Transverse colon (tissue), 4 donors: Measurements from ENCODE around the gene ZBTB40. TPM values are rescaled to one million over a fixed set of nuclear protein-coding genes. Genes with fewer than 3 reads are reported as not detected.

Experiments used
- DNase-seq: peaks from one replicate; pipeline ENCODE4 v3.0.0-alpha.2; 2019
- H3K27ac ChIP-seq, 4 donors: fragments of 200-600 bp; sonication (generic); 2 replicates each; pipeline ENCODE4 v1.5.1; 2016 to 2018; ENCODE audit warnings: inconsistent platforms in 4 of 4
- H3K27me3 ChIP-seq: fragments of 200-600 bp; sonication (generic); 2 replicates; pipeline ENCODE4 v1.5.1; 2017; ENCODE audit warnings: inconsistent platforms
- H3K36me3 ChIP-seq, 4 donors: fragments of 200-600 bp; sonication (generic); 2 replicates each; pipeline ENCODE4 v1.5.1; 2017 to 2019; ENCODE audit warnings: inconsistent platforms in 4 of 4
- H3K4me1 ChIP-seq, 4 donors: fragments of 200-600 bp; sonication (generic); 2 replicates each; pipeline ENCODE4 v1.5.1; 2017 to 2020; ENCODE audit warnings: inconsistent platforms in 4 of 4
- H3K4me3 ChIP-seq, 4 donors: fragments of 200-600 bp; sonication (generic); 1 replicate in 1 of 4; 2 replicates in 3 of 4; pipeline versions ENCODE4 v1.5.1 to v1.6.1; 2017 to 2019; ENCODE audit warnings: inconsistent platforms in 4 of 4
- H3K9me3 ChIP-seq, 2 donors: fragments of 200-600 bp; sonication (generic); 2 replicates each; pipeline ENCODE4 v1.5.1; 2017 to 2019; ENCODE audit warnings: inconsistent platforms in 2 of 2
- CTCF ChIP-seq, 5 experiments: fragments of 200-600 bp in 3 of 5; fragments of 450-650 bp in 2 of 5; sonication (generic) in 3 of 5; IDR thresholded peaks; 1 replicate in 2 of 5; 2 replicates in 3 of 5; pipeline ENCODE4 v1.5.1; 2016 to 2017; ENCODE audit warnings: antibody characterized with exemption in 5 of 5, inconsistent platforms in 3 of 5, mild to moderate bottlenecking in 2 of 5, moderate library complexity in 1 of 5
- EP300 ChIP-seq: sonication (generic); formaldehyde crosslinking; IDR thresholded peaks from one replicate; pipeline ENCODE4 v1.6.1; 2017; ENCODE audit warnings: antibody characterized with exemption, low read depth
- POLR2A ChIP-seq: fragments of 450-650 bp; IDR thresholded peaks from one replicate; pipeline ENCODE4 v1.6.1; 2016; ENCODE audit warnings: antibody characterized with exemption, mild to moderate bottlenecking, moderate library complexity
- POLR2AphosphoS5 ChIP-seq, 3 donors: sonication (generic); formaldehyde crosslinking; IDR thresholded peaks; one replicate each; pipeline ENCODE4 v1.6.1; 2016; ENCODE audit warnings: antibody characterized with exemption in 3 of 3
- WGBS, 2 donors: methylation state at CpG; one replicate each; pipeline ENCODE4 v1.1.5; 2018; ENCODE audit warnings: low coverage in 1 of 2; 5-methylcytosine and 5-hydroxymethylcytosine counted together
- in situ Hi-C, 4 donors: fragments of 200-750 bp; cut with MboI; loops; one replicate each; pipeline versions ENCODE4 v1.15.0 to v1.15.1; 2017; ENCODE audit warnings: low sequenced_read_pairs in 3 of 4, low pct_ligation_motif_present in 1 of 4, low pct_unique_long_range_greater_than_20kb in 1 of 4
- intact Hi-C: fragments of 100-400 bp; cut with DNase I; formaldehyde crosslinking; loops from one replicate; pipeline ENCODE4 v1.15.1; 2023; ENCODE audit warnings: low total_unique reads
- total RNA-seq, 4 donors: library from RNA; depleted of rRNA; stranded (reverse); fragments of >200 nt; gene quantifications; one replicate each; pipeline ENCODE4 v1.1.0, GENCODE V29; 2016

The ZBTB40 gene
- total RNA-seq, 4 donors from 2014 or later, result 17.7 to 30.3 (median 21.1) TPM

DNA sequence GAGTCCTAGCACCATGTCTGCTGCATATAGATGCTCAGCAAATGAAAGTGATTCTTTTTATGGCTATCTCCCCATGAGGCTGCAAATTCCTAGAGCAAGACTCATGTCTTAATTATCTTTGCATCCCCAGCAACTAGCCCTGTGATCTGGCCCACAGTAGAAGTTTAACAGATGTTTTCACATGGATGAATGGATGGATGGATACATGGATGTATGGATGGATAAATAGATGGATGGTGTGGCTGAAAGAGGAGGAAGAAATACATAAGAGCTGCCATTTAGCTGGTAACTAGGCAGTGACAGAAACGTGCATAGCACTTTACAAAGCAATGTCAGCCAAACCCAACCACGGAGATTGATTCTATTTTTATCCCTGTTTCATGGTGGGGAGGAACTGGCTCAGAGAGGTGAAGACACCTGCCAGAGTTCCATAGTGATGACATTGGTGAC, 32.7 kb upstream of the ZBTB40 start:
- Histone ChIP-seq H3K4me3 (no peak overlapping the region), H3K36me3 (no peaks in the 10 kb centered on the region), H3K27ac (no peak overlapping the region), H3K9me3 (no peaks in the 10 kb centered on the region), H3K27me3 (peaks cover 26% of the 10 kb centered on the region), H3K4me1 (peaks cover 0 to 14% (median 2%) of the 10 kb centered on the region in 4 donors)
- WGBS, 2 donors, result 0% methylated on average over 2 of the region's 2 CpGs
- in situ Hi-C loops, result loop anchor here in 3 of 4 donors (5.0 to 25.0 kb wide), 5 partner anchors 226 to 518 kb away; partner anchors contain the start of genes WNT4 (in 2 of the 3) and C1QC (in 1 of the 3)
- TF ChIP-seq CTCF (IDR thresholded peaks at IDR 0.05) (no peak), POLR2A (no peak), EP300 (no peak), POLR2AphosphoS5 (IDR thresholded peaks at IDR 0.05) (no peak)
- intact Hi-C loops, result no loop called here
- no peak for DNase-seq

DNA sequence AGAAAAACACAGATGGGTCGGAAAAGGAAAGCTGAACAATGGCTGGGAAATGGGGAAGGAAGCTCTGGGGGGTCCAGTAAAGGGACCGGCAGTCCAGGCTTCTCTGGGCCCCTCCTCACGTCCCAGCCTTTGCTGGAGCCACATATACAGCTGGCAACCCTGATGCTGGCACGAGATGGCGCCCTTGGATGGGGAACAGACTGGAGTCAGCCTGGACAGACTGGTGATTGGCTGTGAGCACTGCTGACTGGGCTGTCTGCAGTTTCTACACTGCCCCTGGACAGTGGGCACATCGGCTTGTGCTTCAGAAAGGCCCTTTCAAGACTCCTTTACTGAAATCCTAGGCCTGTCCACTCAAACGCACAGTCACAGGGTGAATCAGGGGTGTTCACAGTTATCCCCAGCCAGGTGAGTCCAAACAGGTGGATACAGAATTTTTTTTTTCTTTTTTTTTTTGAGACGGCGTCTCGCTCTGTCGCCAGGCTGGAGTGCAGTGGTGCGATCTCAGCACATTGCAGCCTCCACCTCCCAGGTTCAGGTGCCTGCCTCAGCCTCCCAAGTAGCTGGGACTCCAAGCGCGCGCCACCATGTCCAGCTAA, 31.1 kb upstream of the ZBTB40 start:
- Histone ChIP-seq H3K27ac (no peak overlapping the region), H3K4me3 (no peak overlapping the region), H3K9me3 (no peaks in the 10 kb centered on the region), H3K36me3 (no peaks in the 10 kb centered on the region), H3K4me1 (peaks cover 0 to 6% (median 2%) of the 10 kb centered on the region in 4 donors), H3K27me3 (peaks cover 22% of the 10 kb centered on the region)
- 50 to 56% methylated on average over 12 to 15 of the region's 15 CpGs for WGBS, 2 donors
- in situ Hi-C loops, result loop anchor here in 3 of 4 donors (10.0 to 25.0 kb wide), 3 partner anchors 224 to 517 kb away; partner anchors contain the start of genes WNT4 (in 2 of the 3) and C1QC (in 1 of the 3)
- TF ChIP-seq CTCF (IDR thresholded peaks at IDR 0.05) (peak; percentile 53 to 75 (median 65)), POLR2AphosphoS5 (IDR thresholded peaks at IDR 0.05) (no peak), POLR2A (no peak)
- intact Hi-C loops, result loop anchor here (1.0 kb wide), 1 partner anchor 222 kb away; no protein-coding TSS in a partner anchor
- peak; percentile 81 for DNase-seq

GRCh38 chr1:22426781-22427180, 24.9 kb upstream of the ZBTB40 start:
- Histone ChIP-seq H3K4me3 (no peak overlapping the region), H3K9me3 (no peaks in the 10 kb centered on the region), H3K36me3 (no peaks in the 10 kb centered on the region), H3K27ac (no peak overlapping the region), H3K4me1 (no peaks in the 10 kb centered on the region), H3K27me3 (no peaks in the 10 kb centered on the region)
- in situ Hi-C loops (loop anchor here in 1 of 4 donors (10.0 kb wide), 1 partner anchor 218 kb away; the partner anchor contains the start of gene C1QC), intact Hi-C loops (no loop called here)
- 87 to 88% methylated on average over 4 of the region's 4 CpGs for WGBS, 2 donors
- no peak for DNase-seq
- TF ChIP-seq POLR2AphosphoS5 (IDR thresholded peaks at IDR 0.05) (no peak), CTCF (IDR thresholded peaks at IDR 0.05) (no peak), EP300 (no peak), POLR2A (no peak)

DNA sequence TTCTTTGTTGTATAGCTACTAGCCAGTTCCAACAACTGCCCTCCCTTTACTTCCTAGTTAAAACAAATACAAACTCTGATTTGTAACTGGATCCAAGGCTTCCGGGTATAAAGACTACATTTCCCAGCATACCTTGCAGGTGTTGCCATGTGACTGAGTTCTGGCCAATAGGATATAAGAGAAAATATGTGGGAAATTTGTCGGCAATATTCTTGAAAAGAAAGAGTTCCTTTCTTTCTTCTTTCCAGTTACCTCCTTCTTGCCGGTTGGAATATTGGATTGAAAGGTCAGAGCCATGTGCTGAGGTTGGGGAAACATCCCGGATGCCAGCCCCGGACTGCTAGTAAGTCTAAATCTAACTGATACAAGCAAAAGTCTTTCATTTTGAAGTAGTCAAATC, 23.0 kb upstream of the ZBTB40 start:
- Histone ChIP-seq H3K36me3 (no peaks in the 10 kb centered on the region), H3K4me3 (peak overlapping the region in 2 of 4 donors; percentile 32 to 34), H3K27ac (no peak overlapping the region), H3K4me1 (no peaks in the 10 kb centered on the region), H3K27me3 (no peaks in the 10 kb centered on the region), H3K9me3 (no peaks in the 10 kb centered on the region)
- TF ChIP-seq POLR2A (no peak), CTCF (IDR thresholded peaks at IDR 0.05) (no peak), EP300 (no peak), POLR2AphosphoS5 (IDR thresholded peaks at IDR 0.05) (no peak)
- WGBS, 2 donors, result 51 to 59% methylated on average over 5 of the region's 5 CpGs
- intact Hi-C loops, result no loop called here
- in situ Hi-C loops, result loop anchor here in 1 of 4 donors (10.0 kb wide), 1 partner anchor 216 kb away; the partner anchor contains the start of gene C1QC
- DNase-seq, result peak; percentile 20
